SK-N-SH (cell line): ENCODE data around the gene NT5C1A. TPM values are rescaled to one million over a fixed set of nuclear protein-coding genes. Genes with fewer than 3 reads are reported as not detected.

Source experiments
- CTCF ChIA-PET: fragments of 300-600, 350-600 bp; formaldehyde crosslinking; extraction: SDS; loops from one replicate; lab custom pipeline; 2021; lab: Yijun Ruan, JAX
- POLR2A ChIA-PET: fragments of 350-600 bp; sonication (Branson Sonifier 250); formaldehyde crosslinking; extraction: SDS; loops from one replicate; lab custom pipeline; 2020; ENCODE audit warnings: antibody characterized with exemption, inconsistent platforms; lab: Yijun Ruan, JAX
- DNase-seq: peaks from one replicate; pipeline ENCODE4 v3.0.0; 2012
- H2AFZ ChIP-seq: fragments of 200-600 bp; sonication (generic); 2 replicates; pipeline ENCODE4 v1.8.1; 2016; ENCODE audit warnings: antibody characterized with exemption, mild to moderate bottlenecking, low read depth
- H3F3A ChIP-seq: fragments of 200-600 bp; sonication (generic); replicated peaks from 2 replicates; pipeline ENCODE3; 2016; ENCODE audit warnings: antibody characterized with exemption, mild to moderate bottlenecking; ENCODE audit not compliant: insufficient read depth
- H3K27ac ChIP-seq, 2 experiments: fragments of 200-500 bp in 1 of 2; fragments of 200-600 bp in 1 of 2; sonication (Bioruptor generic) in 1 of 2; sonication (generic), shearing (Covaris generic) in 1 of 2; 2 replicates each; pipeline versions ENCODE4 v1.5.1 to v1.6.1; 2014 to 2016; ENCODE audit warnings: low read depth in 2 of 2, inconsistent platforms in 1 of 2, low read length in 1 of 2, mild to moderate bottlenecking in 1 of 2, mixed read lengths in 1 of 2
- H3K27me3 ChIP-seq: fragments of 200-600 bp; sonication (generic), shearing (Covaris generic); 2 replicates; pipeline ENCODE4 v1.6.1; 2016; ENCODE audit warnings: mixed run types; ENCODE audit not compliant: insufficient read depth
- H3K36me3 ChIP-seq, 2 experiments: fragments of 200-500 bp in 1 of 2; fragments of 200-600 bp in 1 of 2; sonication (Bioruptor generic) in 1 of 2; sonication (generic) in 1 of 2; replicated peaks in 1 of 2; 2 replicates each; pipeline versions ENCODE3 to v1.5.1; 2014 to 2016; ENCODE audit warnings: low read length in 1 of 2, mild to moderate bottlenecking in 1 of 2; ENCODE audit not compliant: insufficient read depth in 2 of 2, control insufficient read depth in 1 of 2
- H3K4me1 ChIP-seq, 2 experiments: fragments of 200-500 bp in 1 of 2; fragments of 200-600 bp in 1 of 2; sonication (Bioruptor generic) in 1 of 2; sonication (generic), shearing (Covaris generic) in 1 of 2; 2 replicates each; pipeline versions ENCODE4 v1.5.1 to v1.6.1; 2014 to 2016; ENCODE audit warnings: low read depth in 1 of 2, low read length in 1 of 2, mixed run types in 1 of 2; ENCODE audit not compliant: insufficient read depth in 2 of 2, control insufficient read depth in 1 of 2
- H3K4me2 ChIP-seq: fragments of 200-600 bp; sonication (generic), shearing (Covaris generic); 2 replicates; pipeline ENCODE4 v1.6.1; 2017; ENCODE audit warnings: mixed run types
- H3K4me3 ChIP-seq, 2 experiments: fragments of 200-500 bp in 1 of 2; fragments of 200-600 bp in 1 of 2; sonication (Bioruptor generic) in 1 of 2; sonication (generic), shearing (Covaris generic) in 1 of 2; 2 replicates each; pipeline versions ENCODE4 v1.5.1 to v1.8.1; 2014 to 2016; ENCODE audit warnings: low read depth in 2 of 2, inconsistent platforms in 1 of 2, low read length in 1 of 2, mild to moderate bottlenecking in 1 of 2, mixed read lengths in 1 of 2, moderate library complexity in 1 of 2
- H3K79me2 ChIP-seq: fragments of 200-600 bp; sonication (generic); 2 replicates; pipeline ENCODE4 v1.8.1; 2017; ENCODE audit warnings: mild to moderate bottlenecking; ENCODE audit not compliant: insufficient read depth
- H3K9ac ChIP-seq: fragments of 200-600 bp; sonication (generic); 2 replicates; pipeline ENCODE4 v1.6.1; 2017; ENCODE audit warnings: mixed run types
- H3K9me2 ChIP-seq: fragments of 200-600 bp; sonication (generic); 2 replicates; pipeline ENCODE4 v1.6.1; 2017; ENCODE audit warnings: mixed run types
- H3K9me3 ChIP-seq: fragments of 200-600 bp; sonication (generic); 2 replicates; pipeline ENCODE4 v1.6.1; 2017; ENCODE audit warnings: mixed run types, mild to moderate bottlenecking, moderate library complexity
- H4K20me1 ChIP-seq: fragments of 200-600 bp; sonication (generic); 2 replicates; pipeline ENCODE4 v1.6.1; 2017; ENCODE audit warnings: mild to moderate bottlenecking, mixed run types; ENCODE audit not compliant: insufficient read depth
- ELF1 ChIP-seq: IDR thresholded peaks from 2 replicates; pipeline ENCODE4 v1.4.0; 2012
- FOSL2 ChIP-seq: IDR thresholded peaks from 2 replicates; pipeline ENCODE4 v1.4.0; 2012; ENCODE audit warnings: low read depth, mild to moderate bottlenecking, moderate library complexity, borderline replicate concordance
- FOXJ3 ChIP-seq: sonication (generic); formaldehyde crosslinking; IDR thresholded peaks from 2 replicates; pipeline ENCODE4 v1.5.1; 2020; ENCODE audit warnings: mild to moderate bottlenecking, missing genetic modification reagents
- FOXM1 ChIP-seq: IDR thresholded peaks from 2 replicates; pipeline ENCODE4 v1.4.0; 2012; ENCODE audit warnings: low read depth, mild to moderate bottlenecking
- GABPA ChIP-seq: IDR thresholded peaks from 2 replicates; pipeline ENCODE4 v1.4.0; 2012; ENCODE audit warnings: low read depth, mild to moderate bottlenecking
- JUND ChIP-seq: IDR thresholded peaks from 2 replicates; pipeline ENCODE4 v1.4.0; 2012
- MEF2A ChIP-seq: IDR thresholded peaks from 2 replicates; pipeline ENCODE4 v1.4.0; 2012; ENCODE audit warnings: low read depth, borderline replicate concordance
- NRF1 ChIP-seq: IDR thresholded peaks from 2 replicates; pipeline ENCODE4 v1.6.1; 2012; ENCODE audit warnings: low read depth, mild to moderate bottlenecking, low read length
- RAD21 ChIP-seq: IDR thresholded peaks from 2 replicates; pipeline ENCODE4 v1.6.1; 2012; ENCODE audit warnings: mild to moderate bottlenecking, low read length
- RCOR1 ChIP-seq: fragments of 150-350 bp; IDR thresholded peaks from 2 replicates; pipeline ENCODE4 v1.6.1; 2017; ENCODE audit warnings: antibody characterized with exemption, low read length
- SMC3 ChIP-seq: IDR thresholded peaks from 2 replicates; pipeline ENCODE4 v1.6.1; 2012; ENCODE audit warnings: low read depth, low read length, improper control_type of control experiment
- YY1 ChIP-seq: IDR thresholded peaks from 2 replicates; pipeline ENCODE4 v1.4.0; 2012; ENCODE audit warnings: low read depth, mild to moderate bottlenecking
- WGBS: methylation state at CpG from one replicate; pipeline ENCODE4 v1.1.6; 2017; ENCODE audit warnings: low lambda C conversion rate; 5-methylcytosine and 5-hydroxymethylcytosine counted together
- polyA plus RNA-seq, 3 experiments: library from polyadenylated mRNA; depleted of rRNA; stranded (reverse); fragments of >200 nt; gene quantifications; 2 replicates each; pipeline ENCODE4 v1.2.3, GENCODE V29; 2012
- TF ChIP-seq, protein P1 (sequence below): IDR thresholded peaks from 2 replicates; pipeline ENCODE4 v1.4.0; 2012; ENCODE audit warnings: low read depth
- TF ChIP-seq, protein P2 (sequence below): IDR thresholded peaks from 2 replicates; pipeline ENCODE4 v1.4.0; 2012; ENCODE audit warnings: low read depth, borderline replicate concordance
- TF ChIP-seq, protein P3 (sequence below): IDR thresholded peaks from 2 replicates; pipeline ENCODE4 v1.6.1; 2012; ENCODE audit warnings: mild to moderate bottlenecking, low read depth, low read length, moderate library complexity
- TF ChIP-seq, protein P4 (sequence below): IDR thresholded peaks from 2 replicates; pipeline ENCODE4 v1.4.0; 2012; ENCODE audit warnings: low read depth, borderline replicate concordance
- TF ChIP-seq, protein P5 (sequence below): fragments of 150-350 bp; IDR thresholded peaks from 2 replicates; pipeline ENCODE4 v1.6.1; 2016; ENCODE audit warnings: mild to moderate bottlenecking, low read depth, low read length

Gene NT5C1A
- polyA plus RNA-seq, 1 of the 3 experiments (the other 2 are of a cell fraction): 0.12 TPM

DNA sequence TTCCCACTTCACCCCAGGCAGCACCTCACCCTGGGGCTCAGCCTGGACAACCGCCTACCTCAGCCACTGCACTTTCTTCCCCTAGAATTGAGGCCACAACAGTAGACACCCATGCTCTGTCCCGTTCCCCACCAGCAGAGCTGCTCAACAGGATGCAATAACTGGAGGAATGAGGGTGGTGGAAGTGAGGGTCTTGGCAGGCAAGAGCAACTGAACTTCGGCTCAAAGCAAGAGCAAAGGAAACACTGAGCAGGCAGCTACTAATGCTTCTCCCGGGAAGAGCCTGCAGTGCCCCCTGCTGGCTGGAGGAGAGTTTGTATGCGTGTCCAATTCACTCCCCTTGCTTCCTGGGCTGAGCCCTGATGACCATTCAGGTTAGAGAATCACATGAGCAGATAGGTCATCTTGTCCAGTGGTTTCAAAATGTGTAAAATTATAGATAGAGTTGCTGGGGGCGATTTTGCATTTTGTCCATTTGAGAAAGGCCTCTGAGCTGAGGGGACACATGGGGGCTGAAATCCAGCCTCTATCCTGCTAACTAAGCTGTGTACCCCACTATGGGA, 13.9 kb downstream of the NT5C1A start (continued):
- TF ChIP-seq, protein P1, sequence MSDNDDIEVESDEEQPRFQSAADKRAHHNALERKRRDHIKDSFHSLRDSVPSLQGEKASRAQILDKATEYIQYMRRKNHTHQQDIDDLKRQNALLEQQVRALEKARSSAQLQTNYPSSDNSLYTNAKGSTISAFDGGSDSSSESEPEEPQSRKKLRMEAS: no peak
- TF ChIP-seq SMC3: peak; percentile 50
- TF ChIP-seq JUND: no peak
- no peak for TF ChIP-seq FOXM1
- no peak for TF ChIP-seq MEF2A
- no peak for TF ChIP-seq ELF1
- TF ChIP-seq YY1: no peak

DNA sequence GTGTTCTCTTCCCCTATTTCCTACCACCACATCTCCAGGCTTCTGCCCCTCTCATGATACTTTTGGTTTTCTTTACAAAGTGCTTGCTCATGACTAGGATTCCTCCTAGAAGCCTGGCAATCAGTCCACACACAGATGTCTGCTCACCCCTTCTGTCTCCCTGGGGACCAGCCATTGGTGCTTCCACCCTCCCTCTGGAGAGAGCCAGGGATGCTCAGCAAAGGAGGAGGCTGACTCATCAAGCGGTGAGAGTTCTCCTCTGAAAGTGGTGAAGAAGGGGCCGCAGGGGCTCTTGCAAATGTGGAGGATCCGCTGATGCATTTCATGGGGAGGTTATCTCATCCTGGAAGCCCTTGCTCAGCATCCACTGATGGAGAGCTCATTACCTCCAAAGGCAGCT, 14.5 kb downstream of the NT5C1A start:
- peak overlapping the region; percentile 60; the same call in 1 of the 2 replicates for H2AFZ ChIP-seq
- no peaks in the 10 kb centered on the region for H3K9me2 ChIP-seq
- H3K79me2 ChIP-seq: no peaks in the 10 kb centered on the region
- H3K9me3 ChIP-seq: no peaks in the 10 kb centered on the region
- 0 out of 2 replicates have a peak, but pooled peaks have one; percentile 2 for TF ChIP-seq FOSL2
- no peak for TF ChIP-seq NRF1
- TF ChIP-seq, all 33 proteins: peak for 1
- ChIA-PET CTCF (interaction anchor here (0.6 to 15.4 kb wide), 32 partner anchors 8 to 246 kb away, joined by 3 to 459 read pairs (median 6); partner anchors contain the start of genes HPCAL4, NT5C1A and PPIE), POLR2A (interaction anchor here (0.8 to 7.5 kb wide), 7 partner anchors 10 to 82 kb away, joined by 3 to 95 read pairs (median 5); partner anchors contain the start of gene NT5C1A)
- Histone ChIP-seq H3K27ac (peak overlapping the region in 1 of 2 experiments; percentile 100; a peak in 3 of 4 replicates), H3K4me1 (peaks cover 0 to 84% of the 10 kb centered on the region in 2 experiments; a peak in 2 of 4 replicates), H3K27me3 (peaks cover 4% of the 10 kb centered on the region; the same call in 1 of the 2 replicates), H3F3A (no peaks in the 10 kb centered on the region), H3K36me3 (no peaks in the 10 kb centered on the region), H3K4me2 (no peak overlapping the region), H3K4me3 (no peak overlapping the region), H3K9ac (no peak overlapping the region), H4K20me1 (no peaks in the 10 kb centered on the region)
- WGBS: 75% methylated on average over 3 of the region's 3 CpGs
- DNase-seq: no peak

DNA sequence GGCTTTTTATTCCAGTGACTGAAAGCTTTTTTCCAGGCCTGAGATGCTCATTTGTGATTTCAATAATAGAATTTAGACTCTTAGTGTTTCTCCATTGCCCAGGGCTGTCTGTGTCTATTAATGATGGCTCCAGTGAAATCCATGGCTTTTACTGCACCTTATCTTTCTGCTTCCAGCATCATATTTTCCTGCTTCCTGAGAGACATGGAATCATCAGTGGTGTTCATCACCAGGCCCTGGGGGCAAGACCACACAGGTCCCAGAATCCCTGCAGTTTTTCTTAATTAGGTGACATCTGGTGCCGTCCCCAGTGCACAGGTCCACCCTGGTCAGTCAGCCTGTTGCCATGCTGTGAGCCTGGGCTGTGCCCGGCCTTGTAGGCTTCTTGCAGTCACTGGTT, 15.5 kb downstream of the NT5C1A start:
- no peaks in the 10 kb centered on the region for H3K36me3 ChIP-seq
- peaks cover 0 to 80% of the 10 kb centered on the region in 2 experiments; a peak in 2 of 4 replicates for H3K4me1 ChIP-seq
- no peak overlapping the region for H3K4me3 ChIP-seq
- no CpG with 5 or more reads among the region's 2 CpGs for WGBS
- H3K9me2 ChIP-seq: no peaks in the 10 kb centered on the region
- no peaks in the 10 kb centered on the region for H4K20me1 ChIP-seq
- H3K27ac ChIP-seq: peak overlapping the region in 1 of 2 experiments; percentile 100; a peak in 3 of 4 replicates
- CTCF ChIA-PET: interaction anchor here (1.2 to 15.4 kb wide), 7 partner anchors 9 to 231 kb away, joined by 3 to 459 read pairs (median 41); partner anchors contain the start of genes HPCAL4 and NT5C1A
- H3K9ac ChIP-seq: no peak overlapping the region
- H3K27me3 ChIP-seq: peaks cover 4% of the 10 kb centered on the region; the same call in 1 of the 2 replicates
- H2AFZ ChIP-seq: no peak overlapping the region
- DNase-seq: peak; percentile 82
- no peaks in the 10 kb centered on the region for H3K9me3 ChIP-seq
- H3K79me2 ChIP-seq: no peaks in the 10 kb centered on the region
- H3F3A ChIP-seq: no peaks in the 10 kb centered on the region
- H3K4me2 ChIP-seq: no peak overlapping the region
- POLR2A ChIA-PET: interaction anchor here (0.8 to 7.5 kb wide), 13 partner anchors 9 to 80 kb away, joined by 3 to 95 read pairs (median 4); partner anchors contain the start of genes HPCAL4, NT5C1A and PABPC4
- TF ChIP-seq FOXJ3 (CRISPR knock-in tag): peak; percentile 97
- peak; percentile 5 for TF ChIP-seq RAD21
- no peak for TF ChIP-seq NRF1
- no peak for TF ChIP-seq GABPA
- TF ChIP-seq, protein P2, sequence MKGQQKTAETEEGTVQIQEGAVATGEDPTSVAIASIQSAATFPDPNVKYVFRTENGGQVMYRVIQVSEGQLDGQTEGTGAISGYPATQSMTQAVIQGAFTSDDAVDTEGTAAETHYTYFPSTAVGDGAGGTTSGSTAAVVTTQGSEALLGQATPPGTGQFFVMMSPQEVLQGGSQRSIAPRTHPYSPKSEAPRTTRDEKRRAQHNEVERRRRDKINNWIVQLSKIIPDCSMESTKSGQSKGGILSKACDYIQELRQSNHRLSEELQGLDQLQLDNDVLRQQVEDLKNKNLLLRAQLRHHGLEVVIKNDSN: no peak
- TF ChIP-seq JUND: no peak
- TF ChIP-seq, protein P3, sequence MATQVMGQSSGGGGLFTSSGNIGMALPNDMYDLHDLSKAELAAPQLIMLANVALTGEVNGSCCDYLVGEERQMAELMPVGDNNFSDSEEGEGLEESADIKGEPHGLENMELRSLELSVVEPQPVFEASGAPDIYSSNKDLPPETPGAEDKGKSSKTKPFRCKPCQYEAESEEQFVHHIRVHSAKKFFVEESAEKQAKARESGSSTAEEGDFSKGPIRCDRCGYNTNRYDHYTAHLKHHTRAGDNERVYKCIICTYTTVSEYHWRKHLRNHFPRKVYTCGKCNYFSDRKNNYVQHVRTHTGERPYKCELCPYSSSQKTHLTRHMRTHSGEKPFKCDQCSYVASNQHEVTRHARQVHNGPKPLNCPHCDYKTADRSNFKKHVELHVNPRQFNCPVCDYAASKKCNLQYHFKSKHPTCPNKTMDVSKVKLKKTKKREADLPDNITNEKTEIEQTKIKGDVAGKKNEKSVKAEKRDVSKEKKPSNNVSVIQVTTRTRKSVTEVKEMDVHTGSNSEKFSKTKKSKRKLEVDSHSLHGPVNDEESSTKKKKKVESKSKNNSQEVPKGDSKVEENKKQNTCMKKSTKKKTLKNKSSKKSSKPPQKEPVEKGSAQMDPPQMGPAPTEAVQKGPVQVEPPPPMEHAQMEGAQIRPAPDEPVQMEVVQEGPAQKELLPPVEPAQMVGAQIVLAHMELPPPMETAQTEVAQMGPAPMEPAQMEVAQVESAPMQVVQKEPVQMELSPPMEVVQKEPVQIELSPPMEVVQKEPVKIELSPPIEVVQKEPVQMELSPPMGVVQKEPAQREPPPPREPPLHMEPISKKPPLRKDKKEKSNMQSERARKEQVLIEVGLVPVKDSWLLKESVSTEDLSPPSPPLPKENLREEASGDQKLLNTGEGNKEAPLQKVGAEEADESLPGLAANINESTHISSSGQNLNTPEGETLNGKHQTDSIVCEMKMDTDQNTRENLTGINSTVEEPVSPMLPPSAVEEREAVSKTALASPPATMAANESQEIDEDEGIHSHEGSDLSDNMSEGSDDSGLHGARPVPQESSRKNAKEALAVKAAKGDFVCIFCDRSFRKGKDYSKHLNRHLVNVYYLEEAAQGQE: no peak
- TF ChIP-seq, protein P4, sequence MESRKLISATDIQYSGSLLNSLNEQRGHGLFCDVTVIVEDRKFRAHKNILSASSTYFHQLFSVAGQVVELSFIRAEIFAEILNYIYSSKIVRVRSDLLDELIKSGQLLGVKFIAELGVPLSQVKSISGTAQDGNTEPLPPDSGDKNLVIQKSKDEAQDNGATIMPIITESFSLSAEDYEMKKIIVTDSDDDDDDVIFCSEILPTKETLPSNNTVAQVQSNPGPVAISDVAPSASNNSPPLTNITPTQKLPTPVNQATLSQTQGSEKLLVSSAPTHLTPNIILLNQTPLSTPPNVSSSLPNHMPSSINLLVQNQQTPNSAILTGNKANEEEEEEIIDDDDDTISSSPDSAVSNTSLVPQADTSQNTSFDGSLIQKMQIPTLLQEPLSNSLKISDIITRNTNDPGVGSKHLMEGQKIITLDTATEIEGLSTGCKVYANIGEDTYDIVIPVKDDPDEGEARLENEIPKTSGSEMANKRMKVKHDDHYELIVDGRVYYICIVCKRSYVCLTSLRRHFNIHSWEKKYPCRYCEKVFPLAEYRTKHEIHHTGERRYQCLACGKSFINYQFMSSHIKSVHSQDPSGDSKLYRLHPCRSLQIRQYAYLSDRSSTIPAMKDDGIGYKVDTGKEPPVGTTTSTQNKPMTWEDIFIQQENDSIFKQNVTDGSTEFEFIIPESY: no peak
- TF ChIP-seq RCOR1: peak; percentile 97
- TF ChIP-seq FOSL2: no peak
- TF ChIP-seq ELF1: no peak
- no peak for TF ChIP-seq YY1
- TF ChIP-seq, protein P5, sequence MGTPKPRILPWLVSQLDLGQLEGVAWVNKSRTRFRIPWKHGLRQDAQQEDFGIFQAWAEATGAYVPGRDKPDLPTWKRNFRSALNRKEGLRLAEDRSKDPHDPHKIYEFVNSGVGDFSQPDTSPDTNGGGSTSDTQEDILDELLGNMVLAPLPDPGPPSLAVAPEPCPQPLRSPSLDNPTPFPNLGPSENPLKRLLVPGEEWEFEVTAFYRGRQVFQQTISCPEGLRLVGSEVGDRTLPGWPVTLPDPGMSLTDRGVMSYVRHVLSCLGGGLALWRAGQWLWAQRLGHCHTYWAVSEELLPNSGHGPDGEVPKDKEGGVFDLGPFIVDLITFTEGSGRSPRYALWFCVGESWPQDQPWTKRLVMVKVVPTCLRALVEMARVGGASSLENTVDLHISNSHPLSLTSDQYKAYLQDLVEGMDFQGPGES: no peak
